Measurements from ENCODE around the gene GLIS1.

DNA sequence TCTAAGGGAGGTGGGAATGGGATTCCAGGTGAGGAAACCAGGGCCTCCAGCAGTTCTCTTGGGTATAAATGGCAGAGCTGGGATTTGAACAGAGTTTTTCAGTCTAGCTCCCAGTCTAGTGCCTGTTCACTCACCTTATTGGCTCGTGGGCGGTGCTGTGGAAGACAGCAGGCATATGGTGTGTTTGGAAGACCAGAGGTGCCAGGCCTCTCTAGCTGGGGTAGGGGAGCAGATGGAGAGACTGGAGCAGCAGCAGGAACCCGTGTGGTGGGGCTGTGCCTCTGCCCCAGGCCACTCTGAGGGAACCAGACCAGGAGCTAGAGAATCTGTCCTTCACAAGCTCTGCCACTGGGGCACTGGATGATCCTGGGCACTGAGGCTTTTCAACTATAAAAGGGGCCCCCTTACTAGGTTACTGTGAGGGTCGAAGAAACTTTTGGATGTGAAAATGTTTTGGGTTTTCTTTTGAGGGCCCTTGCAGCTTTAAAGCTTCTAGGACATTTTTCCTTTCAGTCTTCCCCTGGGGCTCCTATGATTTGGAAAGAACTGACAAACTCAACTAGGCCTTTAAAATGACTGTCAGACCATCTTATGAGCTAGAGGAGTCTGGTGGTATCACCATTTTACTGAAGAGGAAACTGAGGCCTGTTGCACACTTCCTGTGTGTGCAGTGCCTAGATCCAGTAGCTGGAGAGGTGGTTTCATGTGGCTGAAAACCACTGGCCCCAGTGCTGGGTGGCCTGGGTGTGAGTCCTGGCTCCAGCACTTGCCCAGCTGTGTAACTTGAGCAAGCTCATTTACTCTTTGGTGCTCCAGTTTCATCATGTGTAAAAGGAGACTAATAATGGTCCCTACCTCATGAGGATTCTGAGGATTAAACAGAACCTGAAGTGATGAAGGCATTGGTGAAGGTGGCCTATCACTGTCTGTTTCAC is 273.7 kb downstream of the GLIS1 start:
- TF ChIP-seq, protein P1, sequence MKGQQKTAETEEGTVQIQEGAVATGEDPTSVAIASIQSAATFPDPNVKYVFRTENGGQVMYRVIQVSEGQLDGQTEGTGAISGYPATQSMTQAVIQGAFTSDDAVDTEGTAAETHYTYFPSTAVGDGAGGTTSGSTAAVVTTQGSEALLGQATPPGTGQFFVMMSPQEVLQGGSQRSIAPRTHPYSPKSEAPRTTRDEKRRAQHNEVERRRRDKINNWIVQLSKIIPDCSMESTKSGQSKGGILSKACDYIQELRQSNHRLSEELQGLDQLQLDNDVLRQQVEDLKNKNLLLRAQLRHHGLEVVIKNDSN (CRISPR knock-in tag; IDR thresholded peaks at IDR 0.05): no peak
- TF ChIP-seq SMAD3 (CRISPR knock-in tag; IDR thresholded peaks at IDR 0.05; ENCODE audit: borderline replicate concordance) (no peak), CREB1 (CRISPR knock-in tag; IDR thresholded peaks at IDR 0.05) (no peak), RELA (CRISPR knock-in tag; IDR thresholded peaks at IDR 0.05; ENCODE audit: borderline replicate concordance) (no peak)
- TF ChIP-seq, protein P2, sequence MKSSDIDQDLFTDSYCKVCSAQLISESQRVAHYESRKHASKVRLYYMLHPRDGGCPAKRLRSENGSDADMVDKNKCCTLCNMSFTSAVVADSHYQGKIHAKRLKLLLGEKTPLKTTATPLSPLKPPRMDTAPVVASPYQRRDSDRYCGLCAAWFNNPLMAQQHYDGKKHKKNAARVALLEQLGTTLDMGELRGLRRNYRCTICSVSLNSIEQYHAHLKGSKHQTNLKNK (CRISPR knock-in tag; IDR thresholded peaks at IDR 0.05): no peak
- TF ChIP-seq, protein P3, sequence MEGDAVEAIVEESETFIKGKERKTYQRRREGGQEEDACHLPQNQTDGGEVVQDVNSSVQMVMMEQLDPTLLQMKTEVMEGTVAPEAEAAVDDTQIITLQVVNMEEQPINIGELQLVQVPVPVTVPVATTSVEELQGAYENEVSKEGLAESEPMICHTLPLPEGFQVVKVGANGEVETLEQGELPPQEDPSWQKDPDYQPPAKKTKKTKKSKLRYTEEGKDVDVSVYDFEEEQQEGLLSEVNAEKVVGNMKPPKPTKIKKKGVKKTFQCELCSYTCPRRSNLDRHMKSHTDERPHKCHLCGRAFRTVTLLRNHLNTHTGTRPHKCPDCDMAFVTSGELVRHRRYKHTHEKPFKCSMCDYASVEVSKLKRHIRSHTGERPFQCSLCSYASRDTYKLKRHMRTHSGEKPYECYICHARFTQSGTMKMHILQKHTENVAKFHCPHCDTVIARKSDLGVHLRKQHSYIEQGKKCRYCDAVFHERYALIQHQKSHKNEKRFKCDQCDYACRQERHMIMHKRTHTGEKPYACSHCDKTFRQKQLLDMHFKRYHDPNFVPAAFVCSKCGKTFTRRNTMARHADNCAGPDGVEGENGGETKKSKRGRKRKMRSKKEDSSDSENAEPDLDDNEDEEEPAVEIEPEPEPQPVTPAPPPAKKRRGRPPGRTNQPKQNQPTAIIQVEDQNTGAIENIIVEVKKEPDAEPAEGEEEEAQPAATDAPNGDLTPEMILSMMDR (IDR thresholded peaks at IDR 0.05): no peak
